Activated CD4-positive, alpha-beta T cell treated with anti-CD3 and anti-CD28 coated beads, Interleukin-2, amount 10 ng/mL, durations not matched to agents 7 days and 5 days (primary cell): Measurements from ENCODE around the gene LUC7L2. TPM values are rescaled to one million over a fixed set of nuclear protein-coding genes. Genes with fewer than 3 reads are reported as not detected.
A peak's percentile ranks its signal among the peaks of the same experiment; 100 is the strongest.
"Not testable (repeated sequence)": the region's sequence is repeated elsewhere in the genome, so short reads cannot be mapped to it uniquely, and the experiment has no call there.

Experiments
- CTCF ChIA-PET: fragments of 350-600 bp; sonication (Branson Sonifier 250); formaldehyde crosslinking; loops from one replicate; lab custom pipeline; 2021; ENCODE audit warnings: antibody characterized with exemption; lab: Charles Lee
- POLR2A ChIA-PET: fragments of 350-600 bp; sonication (Branson Sonifier 250); formaldehyde crosslinking; loops from one replicate; lab custom pipeline; 2021; ENCODE audit warnings: antibody characterized with exemption; lab: Charles Lee
- DNase-seq: peaks from one replicate; pipeline ENCODE4 v3.0.0-alpha.2; 2020
- H3K27ac Mint-ChIP-seq: one replicate; pipeline ENCODE4 v1.8.0; 2021; ENCODE audit warnings: mild to moderate bottlenecking, moderate library complexity, mixed read lengths
- H3K27me3 Mint-ChIP-seq: one replicate; pipeline ENCODE4 v1.8.0; 2021; ENCODE audit warnings: mixed read lengths
- H3K36me3 Mint-ChIP-seq: one replicate; pipeline ENCODE4 v1.8.0; 2021; ENCODE audit warnings: low read depth, mixed read lengths
- H3K4me1 Mint-ChIP-seq: one replicate; pipeline ENCODE4 v1.8.0; 2021; ENCODE audit warnings: mixed read lengths
- H3K4me3 Mint-ChIP-seq: one replicate; pipeline ENCODE4 v1.8.0; 2021; ENCODE audit warnings: mild to moderate bottlenecking, moderate library complexity, mixed read lengths
- H3K9me3 Mint-ChIP-seq: one replicate; pipeline ENCODE4 v1.8.0; 2021; ENCODE audit warnings: mixed read lengths
- total RNA-seq, 2 experiments: library from RNA; stranded (reverse); gene quantifications; one replicate each; pipeline ENCODE4 v1.2.3, GENCODE V29; 2021

Gene LUC7L2
- total RNA-seq, 2 experiments from 2014 or later, result 121 to 130 TPM

- Mint-ChIP-seq H3K9me3 (peaks cover 4% of the 10 kb centered on the region), H3K4me1 (peaks cover 28% of the 10 kb centered on the region), H3K36me3 (peaks cover 17% of the 10 kb centered on the region), H3K27ac (peak overlapping the region; percentile 98), H3K4me3 (peak overlapping the region; percentile 94), H3K27me3 (peaks cover 3% of the 10 kb centered on the region)
- ChIA-PET CTCF (interaction anchor here (0.8 to 3.2 kb wide), 3 partner anchors 9 to 453 kb away, joined by 5 to 18 read pairs (median 10); no protein-coding TSS in a partner anchor), POLR2A (no interaction called here)
- no peak for DNase-seq
Measured at GRCh38 chr7:139339025-139339424, 20.7 kb upstream of the LUC7L2 start.

- Mint-ChIP-seq H3K9me3 (peaks cover 4% of the 10 kb centered on the region), H3K4me1 (peaks cover 30% of the 10 kb centered on the region), H3K36me3 (peaks cover 19% of the 10 kb centered on the region), H3K4me3 (peak overlapping the region; percentile 94), H3K27me3 (peaks cover 3% of the 10 kb centered on the region), H3K27ac (peak overlapping the region; percentile 98)
- ChIA-PET CTCF (interaction anchor here (0.7 to 3.2 kb wide), 12 partner anchors 9 to 453 kb away, joined by 3 to 18 read pairs (median 5); partner anchors contain the start of gene UBN2), POLR2A (interaction anchor here (1.1 kb wide), 1 partner anchor 20 kb away, joined by 8 read pairs; the partner anchor contains the start of gene LUC7L2)
- DNase-seq, result no peak
Measured at GRCh38 chr7:139339698-139340036, 20.0 kb upstream of the LUC7L2 start.

GRCh38 chr7:139340037-139340807 lies 19.5 kb upstream of the LUC7L2 start:
- DNase-seq, result peak; percentile 99
- POLR2A ChIA-PET, result interaction anchor here (0.5 to 1.1 kb wide), 2 partner anchors 20 to 240 kb away, joined by 4 to 8 read pairs; partner anchors contain the start of gene LUC7L2
- H3K36me3 Mint-ChIP-seq, result peaks cover 22% of the 10 kb centered on the region
- peaks cover 4% of the 10 kb centered on the region for H3K9me3 Mint-ChIP-seq
- peak overlapping the region; percentile 98 for H3K27ac Mint-ChIP-seq
- H3K4me3 Mint-ChIP-seq, result peak overlapping the region; percentile 94
- peaks cover 32% of the 10 kb centered on the region for H3K4me1 Mint-ChIP-seq
- CTCF ChIA-PET, result interaction anchor here (0.6 to 3.2 kb wide), 13 partner anchors 9 to 881 kb away, joined by 3 to 18 read pairs (median 4); partner anchors contain the start of genes LUC7L2 and UBN2
- peaks cover 3% of the 10 kb centered on the region for H3K27me3 Mint-ChIP-seq

- no peak for DNase-seq
- POLR2A ChIA-PET, result interaction anchor here (0.5 to 1.1 kb wide), 2 partner anchors 19 to 240 kb away, joined by 4 to 8 read pairs; partner anchors contain the start of gene LUC7L2
- peaks cover 4% of the 10 kb centered on the region for H3K9me3 Mint-ChIP-seq
- H3K36me3 Mint-ChIP-seq, result peaks cover 22% of the 10 kb centered on the region
- CTCF ChIA-PET, result interaction anchor here (0.6 to 2.6 kb wide), 6 partner anchors 10 to 881 kb away, joined by 3 to 18 read pairs (median 4); partner anchors contain the start of genes LUC7L2 and UBN2
- H3K4me1 Mint-ChIP-seq, result peaks cover 32% of the 10 kb centered on the region
- H3K4me3 Mint-ChIP-seq, result peak overlapping the region; percentile 94
- peaks cover 3% of the 10 kb centered on the region for H3K27me3 Mint-ChIP-seq
- H3K27ac Mint-ChIP-seq, result peak overlapping the region; percentile 98
Measured at GRCh38 chr7:139340808-139341057, 19.0 kb upstream of the LUC7L2 start.

GRCh38 chr7:139341058-139341775 lies 18.5 kb upstream of the LUC7L2 start, which contains the start of gene FMC1:
Gene FMC1 (plus strand): TSS chr7:139341337. CDS start chr7:139341385, 48 bp downstream.
- POLR2A ChIA-PET, result no interaction called here
- H3K9me3 Mint-ChIP-seq, result peaks cover 4% of the 10 kb centered on the region
- peak within 1 kb of the TSS; percentile 98 for H3K27ac Mint-ChIP-seq
- H3K36me3 Mint-ChIP-seq, result peaks cover 22% of the 10 kb centered on the region
- CTCF ChIA-PET, result interaction anchor here (0.6 to 2.6 kb wide), 2 partner anchors 11 to 882 kb away, joined by 3 to 18 read pairs; no protein-coding TSS in a partner anchor
- DNase-seq, result peak; percentile 86
- H3K4me3 Mint-ChIP-seq, result peak within 1 kb of the TSS; percentile 94
- H3K4me1 Mint-ChIP-seq, result peaks cover 32% of the 10 kb centered on the region
- peaks cover 3% of the 10 kb centered on the region for H3K27me3 Mint-ChIP-seq

GRCh38 chr7:139341776-139342226 lies 17.9 kb upstream of the LUC7L2 start:
- POLR2A ChIA-PET, result no interaction called here
- Mint-ChIP-seq H3K27me3 (peaks cover 3% of the 10 kb centered on the region), H3K4me1 (peaks cover 32% of the 10 kb centered on the region), H3K36me3 (peaks cover 24% of the 10 kb centered on the region), H3K4me3 (peak overlapping the region; percentile 94), H3K9me3 (peaks cover 4% of the 10 kb centered on the region), H3K27ac (peak overlapping the region; percentile 98)
- CTCF ChIA-PET, result interaction anchor here (0.6 kb wide), 1 partner anchor 84 kb away, joined by 3 read pairs; no protein-coding TSS in a partner anchor
- no peak for DNase-seq

- H3K27ac Mint-ChIP-seq, result no peak overlapping the region
- H3K9me3 Mint-ChIP-seq, result no peaks in the 10 kb centered on the region
- peaks cover 3% of the 10 kb centered on the region for H3K27me3 Mint-ChIP-seq
- H3K4me1 Mint-ChIP-seq, result peaks cover 27% of the 10 kb centered on the region
- no peak for DNase-seq
- H3K36me3 Mint-ChIP-seq, result peaks cover 24% of the 10 kb centered on the region
- H3K4me3 Mint-ChIP-seq, result no peak overlapping the region
- CTCF ChIA-PET, result no interaction called here
- POLR2A ChIA-PET, result no interaction called here
Measured at GRCh38 chr7:139345042-139345441, 14.7 kb upstream of the LUC7L2 start.

- Mint-ChIP-seq H3K9me3 (no peaks in the 10 kb centered on the region), H3K27ac (no peak overlapping the region), H3K36me3 (peaks cover 30% of the 10 kb centered on the region), H3K4me3 (no peak overlapping the region), H3K4me1 (peaks cover 7% of the 10 kb centered on the region), H3K27me3 (no peaks in the 10 kb centered on the region)
- ChIA-PET CTCF (no interaction called here), POLR2A (no interaction called here)
- DNase-seq, result no peak
Measured at GRCh38 chr7:139351027-139351426, 8.7 kb upstream of the LUC7L2 start.

- no peak overlapping the region for H3K27ac Mint-ChIP-seq
Measured at GRCh38 chr7:139354729-139355128, 5.0 kb upstream of the LUC7L2 start.

GRCh38 chr7:139355320-139355719 lies 4.4 kb upstream of the LUC7L2 start:
- Mint-ChIP-seq H3K27me3 (no peaks in the 10 kb centered on the region), H3K36me3 (peaks cover 21% of the 10 kb centered on the region), H3K9me3 (no peaks in the 10 kb centered on the region), H3K4me1 (peaks cover 23% of the 10 kb centered on the region), H3K27ac (no peak overlapping the region), H3K4me3 (no peak overlapping the region)
- ChIA-PET POLR2A (no interaction called here), CTCF (interaction anchor here (0.9 to 1.2 kb wide), 2 partner anchors 12 to 26 kb away, joined by 3 to 4 read pairs; no protein-coding TSS in a partner anchor)
- no peak for DNase-seq

More at GRCh38 chr7:139354729-139355128, 5.0 kb upstream of the LUC7L2 start:
- Mint-ChIP-seq H3K9me3 (no peaks in the 10 kb centered on the region), H3K36me3 (peaks cover 22% of the 10 kb centered on the region), H3K4me3 (no peak overlapping the region), H3K27me3 (no peaks in the 10 kb centered on the region), H3K4me1 (peaks cover 23% of the 10 kb centered on the region)
- CTCF ChIA-PET, result interaction anchor here (0.6 to 0.9 kb wide), 3 partner anchors 15 to 84 kb away, joined by 3 to 4 read pairs (median 3); no protein-coding TSS in a partner anchor
- POLR2A ChIA-PET, result no interaction called here
- DNase-seq, result no peak

GRCh38 chr7:139357729-139358506 lies 1.8 kb upstream of the LUC7L2 start:
- Mint-ChIP-seq H3K4me3 (peak overlapping the region; percentile 99), H3K27ac (peak overlapping the region; percentile 100), H3K4me1 (peaks cover 38% of the 10 kb centered on the region), H3K36me3 (peaks cover 18% of the 10 kb centered on the region)
- H3K9me3 Mint-ChIP-seq, POLR2A ChIA-PET, H3K27me3 Mint-ChIP-seq, DNase-seq: not testable (repeated sequence)
- CTCF ChIA-PET, result interaction anchor here (0.6 kb wide), 1 partner anchor 18 kb away, joined by 3 read pairs; no protein-coding TSS in a partner anchor
